Lung microvascular endothelial cell (primary cell): ENCODE data around the gene DIAPH2. TPM values are rescaled to one million over a fixed set of nuclear protein-coding genes. Genes with fewer than 3 reads are reported as not detected.
A peak's percentile ranks its signal among the peaks of the same experiment; 100 is the strongest.

Experiments
- DNase-seq, 2 donors: peaks; one replicate each; pipeline versions ENCODE4 v3.0.0 to v3.0.0-alpha.2; 2010; ENCODE audit warnings: low read depth in 2 of 2
- total RNA-seq: library from RNA; depleted of rRNA; stranded (reverse); fragments of >200 nt; gene quantifications from 2 replicates; pipeline ENCODE4 v1.2.1, GENCODE V29; 2014

DIAPH2 gene
- total RNA-seq, 1 donor from 2014 or later = 13.5 TPM

DNA sequence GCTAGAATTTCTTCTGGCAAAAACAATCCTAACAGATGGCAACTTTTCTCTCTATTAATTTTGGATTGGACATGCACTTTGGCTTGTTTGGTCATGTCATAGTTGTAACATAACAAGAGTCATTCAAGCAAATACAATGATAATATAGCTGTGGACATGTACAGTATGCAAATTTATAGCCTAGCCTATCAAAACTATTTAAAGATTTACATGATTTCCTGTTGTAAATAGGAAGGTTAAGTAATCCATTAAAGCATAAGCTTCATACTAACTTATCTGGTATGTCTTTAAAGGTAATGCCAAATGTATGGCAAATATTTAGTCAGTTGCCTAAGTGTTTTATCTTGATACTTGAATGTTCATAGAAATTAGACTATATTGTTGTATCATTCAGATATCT, 244.4 kb downstream of the DIAPH2 start:
- DNase-seq = no peak

DNA sequence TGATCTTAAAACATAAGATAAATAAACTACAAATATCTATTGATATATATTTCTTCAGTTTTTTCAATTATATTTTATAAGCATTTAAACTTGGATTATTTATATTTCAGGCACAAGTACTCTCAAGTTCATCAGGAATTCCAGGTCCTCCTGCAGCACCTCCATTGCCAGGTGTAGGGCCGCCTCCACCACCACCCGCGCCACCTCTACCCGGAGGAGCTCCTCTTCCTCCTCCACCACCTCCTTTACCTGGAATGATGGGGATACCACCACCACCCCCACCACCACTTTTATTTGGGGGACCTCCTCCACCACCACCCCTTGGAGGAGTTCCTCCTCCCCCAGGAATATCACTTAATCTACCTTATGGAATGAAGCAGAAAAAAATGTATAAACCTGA, 273.1 kb downstream of the DIAPH2 start:
- DNase-seq = no peak

DNA sequence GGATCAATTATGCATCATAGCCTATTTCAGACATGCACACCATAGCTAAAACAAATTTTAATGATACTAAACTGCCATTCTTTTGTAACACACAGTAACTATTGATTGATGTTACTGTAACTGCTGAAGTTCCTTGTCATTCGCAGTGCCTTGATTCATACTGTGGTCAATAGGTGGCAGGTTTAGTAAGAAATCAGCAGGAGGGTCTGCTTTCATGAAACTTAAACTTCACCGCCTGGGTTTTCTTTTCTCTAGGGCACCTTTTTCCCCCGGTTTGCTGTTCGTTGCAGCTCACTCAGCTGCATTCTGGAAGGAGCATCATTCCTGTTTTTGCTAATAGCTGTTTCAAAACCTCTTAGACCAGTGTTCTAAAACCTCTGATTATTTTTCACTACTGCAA, 287.2 kb downstream of the DIAPH2 start:
- DNase-seq = no peak

DNA sequence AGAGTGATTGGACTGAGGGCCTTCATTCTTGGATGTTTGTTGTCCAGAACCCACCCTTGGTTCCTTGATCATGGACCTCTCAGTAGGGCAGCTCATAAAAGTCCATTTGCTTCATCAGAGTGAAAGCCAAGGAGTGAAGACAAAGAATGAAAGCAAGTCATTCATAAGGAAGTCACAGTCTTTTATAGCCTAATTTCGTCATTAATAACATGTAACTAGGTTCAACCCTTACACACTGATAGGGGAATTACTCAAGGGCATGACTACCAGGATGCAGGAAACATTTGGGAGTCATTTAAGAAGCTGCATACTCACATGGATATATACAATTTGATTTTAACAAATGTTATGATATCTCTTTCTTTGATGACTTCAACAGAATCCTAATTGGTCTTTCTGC, 294.3 kb downstream of the DIAPH2 start:
- no peak for DNase-seq

DNA sequence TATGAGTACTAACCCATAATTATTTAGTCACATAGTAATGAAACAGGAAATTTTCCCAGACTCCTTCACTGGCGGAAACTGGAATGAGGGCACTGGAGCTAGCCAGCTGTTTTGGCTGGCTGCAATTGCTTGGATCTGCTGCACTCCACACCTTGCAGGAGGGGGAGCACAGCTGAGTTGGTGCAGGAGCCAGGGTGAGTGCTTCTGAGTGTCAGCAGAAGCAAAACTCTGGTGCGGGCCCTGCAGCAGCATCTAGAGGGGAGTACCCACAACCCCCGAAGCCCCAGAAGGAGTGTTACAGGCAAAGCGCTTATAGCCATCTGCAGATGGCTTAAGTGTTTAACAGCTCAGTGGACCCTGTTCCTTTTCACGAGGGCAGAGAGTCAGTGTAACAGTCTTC, 295.1 kb downstream of the DIAPH2 start:
- DNase-seq = no peak

- DNase-seq = peak; percentile 1 to 31
Observed at GRCh38 chrX:96982161-96982560, 297.5 kb downstream of the DIAPH2 start.

DNA sequence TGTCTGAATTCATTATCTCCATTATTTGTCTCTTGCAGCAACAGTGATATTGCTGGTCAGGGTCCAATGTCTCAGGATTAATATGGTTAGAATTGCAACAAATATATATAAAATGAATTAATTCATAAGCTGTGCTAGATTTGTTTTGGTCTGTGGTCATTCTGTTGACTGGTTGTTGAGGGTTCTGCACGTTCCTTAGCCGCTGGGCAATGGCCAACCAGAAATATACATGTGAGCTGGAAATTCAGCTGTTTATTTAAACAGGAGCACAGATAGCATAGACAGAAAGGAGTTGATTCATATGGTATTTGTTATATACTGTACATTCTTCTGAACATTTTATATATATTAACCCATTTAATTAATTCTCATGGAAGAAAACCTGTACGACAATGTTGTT, 299.9 kb downstream of the DIAPH2 start:
- DNase-seq = no peak

- DNase-seq = no peak
Observed at GRCh38 chrX:96985046-96985445, 300.4 kb downstream of the DIAPH2 start.

DNA sequence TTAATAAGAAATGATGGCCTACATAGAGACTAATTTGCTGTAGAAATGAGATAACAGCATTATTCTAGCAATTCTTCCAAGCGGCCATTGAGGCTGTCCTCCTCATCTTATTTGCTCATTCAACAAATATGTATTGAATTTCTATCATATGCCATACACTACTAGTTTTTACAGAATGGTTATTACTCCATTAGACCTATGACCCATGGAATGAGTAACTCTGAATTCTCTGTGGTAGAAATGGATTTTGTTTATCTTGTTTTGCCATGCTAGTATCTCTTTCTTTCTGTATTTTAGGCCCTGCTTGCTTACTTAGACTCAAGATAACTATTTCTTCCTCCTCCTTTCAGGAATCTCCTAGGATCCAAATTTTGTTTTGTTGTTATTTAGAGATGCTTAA, 302.6 kb downstream of the DIAPH2 start:
- no peak for DNase-seq

DNA sequence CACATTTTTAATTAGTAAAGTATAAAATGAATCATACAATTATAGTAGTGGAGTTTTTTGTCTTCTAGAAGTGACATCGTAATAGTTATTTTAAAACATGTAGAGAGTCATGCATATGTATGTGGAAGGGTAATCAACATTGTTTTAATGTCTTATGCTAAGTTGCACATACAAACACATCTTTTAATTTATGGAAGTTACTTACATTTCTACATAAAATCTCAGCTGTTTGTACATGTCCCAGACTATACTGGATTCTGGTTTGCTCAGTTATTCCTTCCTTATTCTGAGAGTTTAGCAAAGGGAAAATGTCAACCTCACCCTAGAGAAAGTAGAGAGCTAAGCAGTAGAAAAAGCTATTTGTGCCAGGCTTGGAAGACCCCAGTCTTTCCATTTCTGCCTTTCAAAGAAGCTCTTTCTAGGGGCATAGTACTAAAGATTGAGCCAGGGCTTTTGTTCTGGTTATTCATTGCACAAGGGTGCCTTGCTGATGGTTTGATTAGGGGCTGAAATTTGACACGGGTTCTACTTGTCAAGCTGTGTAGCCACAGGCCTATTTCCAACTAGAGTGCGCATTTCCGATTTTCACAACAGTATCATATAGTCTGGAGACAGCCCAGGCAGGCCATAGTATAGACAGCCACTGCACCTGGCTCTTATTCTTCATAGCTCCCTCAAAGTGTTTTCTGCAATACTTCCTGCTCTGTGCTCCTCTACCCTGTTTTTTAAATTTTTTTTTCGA, 305.4 kb downstream of the DIAPH2 start:
- no peak for DNase-seq

DNA sequence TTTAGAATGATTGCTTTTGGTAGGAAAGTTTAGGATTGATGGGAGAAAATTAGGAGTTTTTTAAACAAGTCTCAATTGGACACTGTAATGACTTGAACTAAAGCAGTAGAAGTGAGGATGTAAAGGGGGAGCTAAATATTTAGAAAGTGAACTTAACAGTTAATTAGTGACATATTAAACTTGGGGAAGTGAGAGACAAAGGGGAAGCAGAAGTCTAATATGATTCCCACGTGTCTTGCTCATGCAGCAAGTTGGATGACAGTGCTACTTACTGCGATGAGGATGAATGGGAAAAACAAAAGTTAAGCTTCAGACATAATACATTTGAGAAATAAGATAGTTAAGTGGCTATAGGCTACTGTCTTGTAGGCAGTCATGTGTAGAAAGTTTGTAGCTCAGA, 309.5 kb downstream of the DIAPH2 start:
- no peak for DNase-seq

DNA sequence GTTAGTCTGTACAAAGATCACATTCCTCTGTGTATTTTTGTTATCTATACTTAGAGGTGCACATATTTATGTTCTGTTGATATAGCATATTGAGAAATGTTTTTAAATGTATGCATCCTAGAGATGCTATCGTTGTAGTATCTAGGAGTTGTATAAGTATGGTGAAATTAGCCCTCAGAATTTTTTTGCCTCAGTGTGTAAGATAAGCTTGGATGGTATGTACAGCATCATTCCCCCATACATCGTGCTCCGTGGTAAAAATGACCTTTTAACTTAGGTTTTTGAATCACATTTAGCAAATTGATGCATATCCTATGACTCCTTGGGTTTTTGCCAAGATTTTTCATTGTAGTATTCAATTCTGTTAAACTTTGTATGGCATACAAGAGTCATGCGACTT, 312.6 kb downstream of the DIAPH2 start:
- peak; percentile 4 to 5 for DNase-seq

GRCh38 chrX:97000682-97001368, 316.2 kb downstream of the DIAPH2 start:
- DNase-seq = peak in 1 of 2 donors; percentile 10

- DNase-seq = no peak
Observed at GRCh38 chrX:97006167-97006566, 321.5 kb downstream of the DIAPH2 start.

DNA sequence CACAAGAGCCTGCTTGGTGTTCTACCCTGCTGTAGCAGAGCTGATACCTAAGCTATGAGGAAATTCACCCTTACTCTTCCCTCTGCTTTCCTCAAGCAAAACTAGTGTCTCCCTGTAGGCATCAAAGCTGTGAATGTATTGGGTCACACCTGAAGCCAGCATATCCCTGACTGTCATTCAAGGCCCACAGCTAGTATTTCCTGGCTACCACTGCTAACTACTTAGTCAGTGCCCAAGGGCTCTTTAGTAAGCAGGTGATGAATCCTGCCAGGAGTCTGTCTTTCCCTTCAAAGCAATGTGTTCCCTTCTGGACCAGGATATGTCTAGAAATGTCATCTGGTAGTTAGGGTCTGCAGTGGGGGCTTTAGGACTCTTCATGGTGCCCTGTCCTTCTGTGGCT, 324.7 kb downstream of the DIAPH2 start:
- DNase-seq = no peak

DNA sequence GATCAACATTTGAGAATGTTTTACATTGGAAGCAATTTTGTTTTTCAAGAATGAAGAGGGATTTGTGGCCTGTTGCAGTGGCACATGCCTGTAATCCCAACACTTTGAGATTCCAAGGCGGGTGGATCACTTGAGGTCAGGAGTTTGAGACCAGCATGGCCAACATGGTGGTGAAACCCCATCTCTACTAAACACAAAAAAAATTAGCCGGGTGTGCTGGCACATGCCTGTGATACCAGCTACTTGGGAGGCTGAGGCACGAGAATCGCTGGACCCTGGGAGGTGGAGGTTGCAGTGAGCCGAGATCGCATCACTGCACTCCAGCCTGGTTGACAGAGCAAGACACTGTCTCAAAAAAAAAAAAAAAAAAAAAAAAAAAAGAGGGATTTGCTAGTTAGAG, 326.9 kb downstream of the DIAPH2 start:
- DNase-seq = no peak

DNA sequence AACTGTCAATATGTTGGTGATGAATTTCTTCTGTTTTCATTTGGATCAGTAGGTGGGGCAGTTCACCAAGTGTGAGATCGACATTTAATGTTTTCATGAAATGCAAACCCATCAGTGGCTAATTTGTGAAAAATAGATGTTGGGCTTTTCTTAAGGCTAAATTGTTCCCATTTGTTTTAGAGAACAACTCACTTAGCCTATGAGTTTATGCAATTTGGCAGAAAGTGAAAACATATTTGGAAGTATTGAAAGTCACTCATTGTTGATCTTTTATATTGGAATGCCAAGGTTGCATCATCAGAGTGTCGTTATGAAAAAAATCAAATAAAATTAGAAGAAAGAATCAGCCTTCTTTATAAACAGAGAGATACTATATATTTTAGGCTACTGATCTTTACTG, 331.5 kb downstream of the DIAPH2 start:
- peak in 1 of 2 donors; percentile 5 for DNase-seq

DNA sequence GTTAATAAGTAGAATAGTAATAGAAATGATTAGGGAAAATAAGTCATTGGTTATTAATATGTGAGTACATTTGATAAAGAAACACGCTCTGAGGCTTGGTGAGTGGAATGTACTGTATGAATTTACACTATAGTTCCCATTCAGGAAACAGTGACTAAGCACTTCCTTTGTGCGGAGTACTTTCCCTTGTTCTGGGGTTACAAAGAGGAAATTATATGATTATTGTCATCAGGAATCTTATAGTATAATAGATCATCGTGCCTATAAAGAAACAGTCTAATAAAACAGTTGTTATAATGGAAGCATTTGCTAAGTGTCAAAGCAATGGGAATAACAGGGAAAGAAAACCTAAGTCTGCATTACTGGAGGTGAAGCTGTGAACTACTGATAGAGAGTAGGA, 337.0 kb downstream of the DIAPH2 start:
- DNase-seq = peak; percentile 66 to 71

DNA sequence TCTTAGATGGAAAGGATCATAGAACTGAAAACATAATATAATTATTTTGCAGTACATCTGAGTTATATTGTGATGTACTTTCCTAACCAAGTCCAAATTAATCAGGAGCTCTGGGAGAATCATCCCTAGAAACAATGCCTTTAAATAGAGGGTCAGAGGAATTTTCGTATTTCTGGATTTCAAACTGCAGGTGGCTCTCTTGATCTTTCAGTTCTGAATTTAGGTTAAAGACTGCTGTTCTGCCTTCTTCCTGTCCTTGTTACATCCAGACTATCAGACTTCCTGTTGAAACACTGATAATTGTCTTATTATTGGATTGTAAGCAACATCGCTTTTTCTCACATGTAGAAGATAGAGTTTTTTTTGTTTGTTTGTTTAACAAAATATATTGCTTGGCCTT, 341.8 kb downstream of the DIAPH2 start:
- peak; percentile 40 to 50 for DNase-seq

DNA sequence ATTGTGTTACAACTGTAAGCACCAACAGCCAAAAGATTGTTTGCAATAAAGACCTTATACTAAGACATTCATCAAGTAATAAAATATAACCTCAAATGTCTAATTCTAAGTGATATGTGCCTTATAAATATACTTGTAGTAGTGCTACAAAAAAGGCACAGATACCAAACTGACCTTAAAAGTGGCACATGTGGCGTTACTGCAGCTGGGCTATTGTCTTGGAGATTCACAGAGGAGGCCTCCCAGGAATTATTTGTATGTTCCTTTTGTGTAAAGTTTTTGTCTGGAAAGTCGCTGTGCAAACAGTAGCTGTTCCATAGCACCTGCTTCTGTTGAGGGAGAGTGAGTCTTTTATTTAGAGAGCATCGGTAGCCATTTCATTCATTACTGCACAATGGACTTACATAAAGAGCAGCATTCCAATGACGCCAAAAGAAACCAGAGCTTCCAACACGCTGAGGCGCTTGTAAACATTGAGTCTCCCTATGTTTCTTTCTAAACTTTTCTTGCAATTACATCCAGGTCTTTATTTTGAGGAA, 342.8 kb downstream of the DIAPH2 start:
- no peak for DNase-seq

DNA sequence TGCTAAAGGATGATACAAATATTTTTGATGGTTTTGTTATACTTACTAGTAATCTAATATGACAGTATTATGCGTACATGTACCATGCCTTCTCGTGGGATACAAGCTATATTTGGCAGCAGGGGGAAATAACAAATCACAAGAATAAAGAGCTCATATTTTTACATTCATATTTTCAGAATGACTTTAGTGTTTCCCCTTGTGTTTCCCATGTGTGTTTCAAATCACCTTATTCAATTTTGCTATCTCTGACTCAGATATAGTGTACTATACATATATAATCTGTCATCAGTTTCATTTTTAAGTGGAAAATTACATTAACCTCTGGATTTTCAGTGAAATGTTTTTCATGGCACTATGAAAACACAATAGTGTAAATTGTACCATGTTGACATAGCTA, 345.8 kb downstream of the DIAPH2 start:
- DNase-seq = peak in 1 of 2 donors; percentile 1

GRCh38 chrX:97030947-97031346, 346.3 kb downstream of the DIAPH2 start:
- no peak for DNase-seq
